CD4-positive, alpha-beta memory T cell (primary cell): ENCODE data around the gene CCDC192. TPM values are rescaled to one million over a fixed set of nuclear protein-coding genes. Genes with fewer than 3 reads are reported as not detected.

Experiments used
- CTCF ChIA-PET: fragments of 350-600 bp; sonication (Branson Sonifier 250); formaldehyde crosslinking; loops from one replicate; lab custom pipeline; 2021; ENCODE audit warnings: inconsistent platforms; ENCODE audit not compliant: partially characterized antibody; lab: Charles Lee
- POLR2A ChIA-PET: fragments of 350-600 bp; sonication (Branson Sonifier 250); formaldehyde crosslinking; loops from one replicate; lab custom pipeline; 2021; ENCODE audit not compliant: partially characterized antibody; lab: Charles Lee
- DNase-seq, 5 donors: peaks; one replicate each; pipeline versions ENCODE4 v3.0.0 to v3.0.0-alpha.2; 2020 to 2022; ENCODE audit warnings: mixed read lengths in 1 of 5
- H3K27ac ChIP-seq: one replicate; pipeline ENCODE4 v1.7.0; 2013; ENCODE audit warnings: low read depth, low read length
- H3K27me3 ChIP-seq: 2 replicates; pipeline ENCODE4 v1.7.0; 2013; ENCODE audit warnings: mild to moderate bottlenecking, low read length, moderate library complexity; ENCODE audit not compliant: insufficient read depth
- H3K36me3 ChIP-seq: 2 replicates; pipeline ENCODE4 v1.7.0; 2013; ENCODE audit warnings: mild to moderate bottlenecking, low read length, moderate library complexity; ENCODE audit not compliant: insufficient read depth
- H3K4me1 ChIP-seq: 2 replicates; pipeline ENCODE4 v1.7.0; 2013; ENCODE audit warnings: mild to moderate bottlenecking, low read length, moderate library complexity; ENCODE audit not compliant: insufficient read depth
- H3K4me3 ChIP-seq, 2 donors: one replicate each; pipeline ENCODE4 v1.7.0; 2013; ENCODE audit warnings: low read length in 2 of 2, mild to moderate bottlenecking in 1 of 2
- H3K9me3 ChIP-seq, 2 donors: one replicate each; pipeline ENCODE4 v1.7.0; 2013; ENCODE audit warnings: low read length in 2 of 2, control low read depth in 1 of 2; ENCODE audit not compliant: control insufficient read depth in 1 of 2
- H3K27ac Mint-ChIP-seq, 7 donors: one replicate each; pipeline ENCODE4 v1.8.0; 2020 to 2021; ENCODE audit warnings: mixed read lengths in 7 of 7, mild to moderate bottlenecking in 6 of 7, inconsistent platforms in 3 of 7, moderate library complexity in 3 of 7
- H3K27me3 Mint-ChIP-seq, 2 donors: one replicate each; pipeline ENCODE4 v1.8.0; 2020 to 2021; ENCODE audit warnings: mixed read lengths in 2 of 2
- H3K36me3 Mint-ChIP-seq, 2 donors: one replicate each; pipeline ENCODE4 v1.8.0; 2020 to 2021; ENCODE audit warnings: mixed read lengths in 2 of 2, inconsistent platforms in 1 of 2, mild to moderate bottlenecking in 1 of 2
- H3K4me1 Mint-ChIP-seq, 4 donors: one replicate each; pipeline ENCODE4 v1.8.0; 2020 to 2021; ENCODE audit warnings: mixed read lengths in 4 of 4, mild to moderate bottlenecking in 1 of 4
- H3K4me3 Mint-ChIP-seq, 8 donors: one replicate each; pipeline ENCODE4 v1.8.0; 2020 to 2021; ENCODE audit warnings: mixed read lengths in 8 of 8, mild to moderate bottlenecking in 7 of 8, moderate library complexity in 6 of 8, inconsistent platforms in 3 of 8
- H3K9me3 Mint-ChIP-seq, 8 donors: one replicate each; pipeline ENCODE4 v1.8.0; 2020 to 2021; ENCODE audit warnings: mixed read lengths in 8 of 8, mild to moderate bottlenecking in 5 of 8, inconsistent platforms in 3 of 8, moderate library complexity in 1 of 8
- intact Hi-C: fragments of 100-400 bp; cut with micrococcal nuclease; formaldehyde crosslinking; loops from one replicate; pipeline ENCODE4 v1.15.1; 2023
- polyA plus RNA-seq, 2 donors: library from polyadenylated mRNA; unstranded; fragments of 300-500 nt; fragmentation: Illumina TruSeq; gene quantifications; one replicate each; pipeline ENCODE4 v1.2.3, GENCODE V29; 2021
- total RNA-seq, 2 experiments: library from RNA; stranded (reverse); gene quantifications; one replicate each; pipeline ENCODE4 v1.2.3, GENCODE V29; 2021

The CCDC192 gene
- total and polyA plus RNA-seq, 4 experiments from 2014 or later = not detected

DNA sequence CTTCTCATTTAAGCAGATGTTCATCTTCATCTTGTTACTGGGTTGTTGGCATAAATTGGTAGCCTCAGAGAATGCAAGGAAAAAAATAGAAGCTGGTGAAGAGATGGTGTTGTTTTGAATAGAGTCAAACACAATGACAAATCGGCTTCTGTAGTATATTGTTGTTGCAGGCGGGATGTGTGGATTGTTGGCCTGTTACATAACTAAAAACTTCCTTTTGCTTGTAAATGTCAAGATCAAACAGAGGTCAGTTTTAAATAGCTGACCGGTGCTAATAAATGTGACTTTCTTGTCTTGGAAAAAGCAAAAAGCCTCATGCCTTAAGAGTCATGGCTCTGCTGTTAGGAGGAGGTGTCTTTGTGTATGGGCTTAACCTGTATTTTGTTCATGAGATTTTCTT, 59.2 kb downstream of the CCDC192 start:
- no peaks in the 10 kb centered on the region for H3K4me1 Mint-ChIP-seq
- DNase-seq = no peak
- H3K4me1 ChIP-seq = no peaks in the 10 kb centered on the region
- peaks cover 2 to 3% of the 10 kb centered on the region in 2 donors for H3K27me3 Mint-ChIP-seq
- no peaks in the 10 kb centered on the region for H3K9me3 Mint-ChIP-seq
- no peak overlapping the region for H3K27ac ChIP-seq
- CTCF ChIA-PET = interaction anchor here (1.4 kb wide), 1 partner anchor 439 kb away, joined by 3 read pairs; no protein-coding TSS in a partner anchor
- H3K27ac Mint-ChIP-seq = no peak overlapping the region
- no peaks in the 10 kb centered on the region for H3K27me3 ChIP-seq
- H3K36me3 ChIP-seq = no peaks in the 10 kb centered on the region
- no peaks in the 10 kb centered on the region for H3K9me3 ChIP-seq
- no peak overlapping the region for H3K4me3 Mint-ChIP-seq
- H3K4me3 ChIP-seq = no peak overlapping the region
- POLR2A ChIA-PET = no interaction called here
- intact Hi-C loops = no loop called here
- H3K36me3 Mint-ChIP-seq = no peaks in the 10 kb centered on the region

DNA sequence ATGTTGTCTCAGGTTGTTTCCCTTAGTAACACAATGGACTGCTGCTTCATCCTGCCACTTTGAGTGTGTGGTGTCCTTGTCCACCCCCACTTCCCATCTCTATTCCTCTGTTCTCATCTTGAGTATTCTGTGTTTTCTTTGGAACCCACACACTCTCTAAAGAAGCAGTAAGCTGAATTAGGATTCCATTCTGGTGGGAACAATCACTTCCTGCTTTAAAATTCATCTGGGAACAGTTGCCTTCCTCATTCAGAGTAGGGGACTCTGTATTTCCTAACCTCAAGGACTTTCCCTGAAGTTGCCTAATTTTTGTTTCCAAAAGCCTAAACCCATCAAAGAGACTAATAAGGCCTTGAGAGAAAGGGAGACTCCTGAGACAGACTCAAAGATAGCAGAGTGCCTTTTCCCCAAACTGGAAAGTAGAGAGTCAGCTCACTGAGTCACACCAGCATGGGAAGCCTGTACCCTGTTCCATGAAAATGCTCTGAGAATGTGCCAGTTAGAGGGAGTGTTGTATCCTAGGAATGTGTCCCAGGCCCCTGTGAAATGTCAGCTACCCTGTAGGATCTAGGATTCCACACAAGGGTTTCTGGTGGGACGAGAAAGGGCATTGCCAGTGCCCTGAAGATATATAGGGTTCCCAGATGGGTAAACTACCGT, 63.6 kb downstream of the CCDC192 start:
- peaks cover 3 to 8% of the 10 kb centered on the region in 2 donors for H3K27me3 Mint-ChIP-seq
- no peak overlapping the region for H3K27ac Mint-ChIP-seq
- intact Hi-C loops = no loop called here
- H3K36me3 Mint-ChIP-seq = no peaks in the 10 kb centered on the region
- Histone ChIP-seq H3K9me3 (no peaks in the 10 kb centered on the region), H3K4me1 (no peaks in the 10 kb centered on the region), H3K27ac (no peak overlapping the region), H3K36me3 (no peaks in the 10 kb centered on the region), H3K4me3 (no peak overlapping the region), H3K27me3 (no peaks in the 10 kb centered on the region)
- no peak overlapping the region for H3K4me3 Mint-ChIP-seq
- H3K9me3 Mint-ChIP-seq = no peaks in the 10 kb centered on the region
- no peaks in the 10 kb centered on the region for H3K4me1 Mint-ChIP-seq
- ChIA-PET CTCF (no interaction called here), POLR2A (no interaction called here)
- no peak for DNase-seq

DNA sequence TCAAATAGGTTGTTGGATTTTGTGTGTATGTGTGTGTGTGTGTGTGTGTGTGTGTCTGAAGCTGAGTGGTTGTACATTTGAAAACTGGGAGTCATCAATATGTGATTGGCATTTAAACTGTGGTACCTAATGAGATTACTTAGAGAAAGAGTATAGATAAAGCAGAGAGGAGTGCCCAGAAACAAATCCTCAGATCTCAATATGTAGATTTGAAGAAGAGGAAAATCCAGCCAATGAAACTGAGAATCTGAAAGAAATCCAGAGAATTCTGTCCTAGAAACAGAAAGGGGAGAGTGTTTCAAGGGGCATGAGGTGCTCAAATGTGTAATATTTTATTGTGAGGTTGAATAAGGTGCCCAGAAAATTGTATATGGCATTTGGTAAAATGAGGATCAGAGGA, 66.2 kb downstream of the CCDC192 start:
- intact Hi-C loops = no loop called here
- Mint-ChIP-seq H3K27ac (no peak overlapping the region), H3K9me3 (peaks cover 0 to 3% (median 0%) of the 10 kb centered on the region in 8 donors), H3K36me3 (no peaks in the 10 kb centered on the region), H3K4me3 (no peak overlapping the region), H3K4me1 (no peaks in the 10 kb centered on the region), H3K27me3 (peaks cover 3 to 6% of the 10 kb centered on the region in 2 donors)
- POLR2A ChIA-PET = no interaction called here
- H3K9me3 ChIP-seq = no peaks in the 10 kb centered on the region
- H3K36me3 ChIP-seq = no peaks in the 10 kb centered on the region
- no peaks in the 10 kb centered on the region for H3K4me1 ChIP-seq
- no peak overlapping the region for H3K4me3 ChIP-seq
- CTCF ChIA-PET = interaction anchor here (1.4 kb wide), 1 partner anchor 11 kb away, joined by 3 read pairs; no protein-coding TSS in a partner anchor
- no peaks in the 10 kb centered on the region for H3K27me3 ChIP-seq
- no peak for DNase-seq
- no peak overlapping the region for H3K27ac ChIP-seq

- H3K27me3 Mint-ChIP-seq = peaks cover 3 to 6% of the 10 kb centered on the region in 2 donors
- DNase-seq = no peak
- H3K4me3 ChIP-seq = no peak overlapping the region
- no peaks in the 10 kb centered on the region for H3K27me3 ChIP-seq
- H3K27ac Mint-ChIP-seq = no peak overlapping the region
- H3K4me3 Mint-ChIP-seq = no peak overlapping the region
- intact Hi-C loops = no loop called here
- no peaks in the 10 kb centered on the region for H3K4me1 ChIP-seq
- CTCF ChIA-PET = no interaction called here
- no peak overlapping the region for H3K27ac ChIP-seq
- no peaks in the 10 kb centered on the region for H3K36me3 Mint-ChIP-seq
- no peaks in the 10 kb centered on the region for H3K4me1 Mint-ChIP-seq
- POLR2A ChIA-PET = no interaction called here
- no peaks in the 10 kb centered on the region for H3K36me3 ChIP-seq
- H3K9me3 ChIP-seq = no peaks in the 10 kb centered on the region
- peaks cover 0 to 3% (median 0%) of the 10 kb centered on the region in 8 donors for H3K9me3 Mint-ChIP-seq
Observed at GRCh38 chr5:127770272-127770671, 67.1 kb downstream of the CCDC192 start.

DNA sequence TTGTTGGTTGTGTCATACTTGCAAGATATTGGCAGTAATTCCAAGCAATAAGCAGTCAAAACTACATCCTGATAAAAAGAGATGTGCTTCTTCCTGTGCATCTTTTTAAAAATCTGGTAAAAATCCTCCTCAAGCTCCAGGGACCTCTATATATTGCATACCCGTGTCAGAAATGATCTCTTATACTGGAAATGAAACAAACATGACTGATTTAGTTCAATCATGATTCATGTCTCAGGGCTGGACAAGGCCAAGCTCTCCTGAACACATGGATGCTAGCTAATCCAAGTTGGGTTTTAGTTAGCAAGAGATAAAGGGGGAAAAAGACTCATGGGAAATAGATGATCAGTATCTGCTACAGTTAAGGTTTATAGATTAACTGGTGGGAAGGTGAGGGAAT, 69.3 kb downstream of the CCDC192 start:
- no peaks in the 10 kb centered on the region for H3K4me1 ChIP-seq
- H3K27me3 Mint-ChIP-seq = peaks cover 0 to 6% of the 10 kb centered on the region in 2 donors
- intact Hi-C loops = no loop called here
- H3K27ac ChIP-seq = no peak overlapping the region
- H3K9me3 ChIP-seq = no peaks in the 10 kb centered on the region
- ChIA-PET CTCF (no interaction called here), POLR2A (no interaction called here)
- no peaks in the 10 kb centered on the region for H3K36me3 Mint-ChIP-seq
- no peak overlapping the region for H3K4me3 Mint-ChIP-seq
- H3K36me3 ChIP-seq = no peaks in the 10 kb centered on the region
- no peaks in the 10 kb centered on the region for H3K27me3 ChIP-seq
- H3K4me3 ChIP-seq = no peak overlapping the region
- no peak overlapping the region for H3K27ac Mint-ChIP-seq
- H3K4me1 Mint-ChIP-seq = no peaks in the 10 kb centered on the region
- H3K9me3 Mint-ChIP-seq = peaks cover 0 to 10% (median 5%) of the 10 kb centered on the region in 8 donors
- no peak for DNase-seq

DNA sequence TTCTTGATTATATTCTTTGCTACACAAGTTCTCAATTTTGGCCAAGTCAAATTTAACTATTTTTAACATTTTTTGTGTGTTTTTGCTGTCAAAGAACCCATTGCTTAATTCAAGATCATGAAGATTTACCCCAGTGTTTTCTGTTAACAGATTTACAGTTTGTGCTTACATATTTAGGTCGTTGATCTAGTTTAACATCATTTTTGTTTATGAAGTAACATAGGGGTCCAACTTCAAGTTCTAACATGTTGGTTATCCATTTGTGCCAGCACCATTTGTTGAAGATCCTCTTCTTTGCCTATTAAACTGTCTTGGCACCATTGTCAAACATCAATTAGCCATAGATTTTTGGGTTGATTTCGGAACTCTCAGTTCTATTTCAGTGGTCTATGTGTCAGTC, 71.0 kb downstream of the CCDC192 start:
- Histone ChIP-seq H3K36me3 (no peaks in the 10 kb centered on the region), H3K9me3 (no peaks in the 10 kb centered on the region), H3K27me3 (no peaks in the 10 kb centered on the region), H3K4me3 (no peak overlapping the region), H3K4me1 (no peaks in the 10 kb centered on the region), H3K27ac (no peak overlapping the region)
- CTCF ChIA-PET = no interaction called here
- peaks cover 0 to 6% of the 10 kb centered on the region in 2 donors for H3K27me3 Mint-ChIP-seq
- peaks cover 0 to 25% (median 10%) of the 10 kb centered on the region in 8 donors for H3K9me3 Mint-ChIP-seq
- intact Hi-C loops = no loop called here
- H3K4me1 Mint-ChIP-seq = no peaks in the 10 kb centered on the region
- no peak for DNase-seq
- no peak overlapping the region for H3K27ac Mint-ChIP-seq
- no peaks in the 10 kb centered on the region for H3K36me3 Mint-ChIP-seq
- H3K4me3 Mint-ChIP-seq = no peak overlapping the region
- POLR2A ChIA-PET = no interaction called here

GRCh38 chr5:127776477-127776876, 73.3 kb downstream of the CCDC192 start:
- Mint-ChIP-seq H3K27me3 (no peaks in the 10 kb centered on the region), H3K36me3 (no peaks in the 10 kb centered on the region), H3K27ac (no peak overlapping the region), H3K9me3 (peaks cover 0 to 25% (median 11%) of the 10 kb centered on the region in 8 donors), H3K4me1 (no peaks in the 10 kb centered on the region), H3K4me3 (no peak overlapping the region)
- POLR2A ChIA-PET = no interaction called here
- CTCF ChIA-PET = no interaction called here
- H3K27me3 ChIP-seq = no peaks in the 10 kb centered on the region
- no peak overlapping the region for H3K4me3 ChIP-seq
- H3K4me1 ChIP-seq = no peaks in the 10 kb centered on the region
- no peaks in the 10 kb centered on the region for H3K9me3 ChIP-seq
- no peak overlapping the region for H3K27ac ChIP-seq
- no peaks in the 10 kb centered on the region for H3K36me3 ChIP-seq
- DNase-seq = no peak
- intact Hi-C loops = no loop called here
